Measurements from ENCODE around the gene DGLUCY. TPM values are rescaled to one million over a fixed set of nuclear protein-coding genes. Genes with fewer than 3 reads are reported as not detected.
"Not testable (repeated sequence)": the region's sequence is repeated elsewhere in the genome, so short reads cannot be mapped to it uniquely, and the experiment has no call there.

The DGLUCY gene
- polyA plus RNA-seq, 4 donors = 66.2 to 77.6 (median 75.6) TPM

GRCh38 chr14:91164676-91165075, 50.8 kb downstream of the DGLUCY start:
- DNase-seq (ENCODE audit: low read depth in 4 of 4, low spot score in 3 of 4) = no peak

- DNase-seq (ENCODE audit: low read depth in 4 of 4, low spot score in 3 of 4) = no peak
Measured at GRCh38 chr14:91167380-91167770, 53.5 kb downstream of the DGLUCY start.

- no peak for DNase-seq (ENCODE audit: low read depth in 4 of 4, low spot score in 3 of 4)
Measured at GRCh38 chr14:91169951-91170350, 56.1 kb downstream of the DGLUCY start.

GRCh38 chr14:91170504-91171121, 56.7 kb downstream of the DGLUCY start:
- DNase-seq (ENCODE audit: low read depth in 4 of 4, low spot score in 3 of 4) = peak in 1 of 4 donors; percentile 18

GRCh38 chr14:91171291-91171690, 57.4 kb downstream of the DGLUCY start:
- DNase-seq (ENCODE audit: low read depth in 4 of 4, low spot score in 3 of 4) = no peak

GRCh38 chr14:91173221-91173670, 59.4 kb downstream of the DGLUCY start:
- peak; percentile 55 to 72 (median 67) for DNase-seq (ENCODE audit: low read depth in 4 of 4, low spot score in 3 of 4)

GRCh38 chr14:91173904-91174303, 60.0 kb downstream of the DGLUCY start:
- no peak for DNase-seq (ENCODE audit: low read depth in 4 of 4, low spot score in 3 of 4)

- no peak for DNase-seq (ENCODE audit: low read depth in 4 of 4, low spot score in 3 of 4)
Measured at GRCh38 chr14:91175291-91176201, 61.7 kb downstream of the DGLUCY start.

GRCh38 chr14:91177073-91178034, 63.5 kb downstream of the DGLUCY start:
- peak; percentile 20 to 51 (median 38) for DNase-seq (ENCODE audit: low read depth in 4 of 4, low spot score in 3 of 4)

- no peak for DNase-seq (ENCODE audit: low read depth in 4 of 4, low spot score in 3 of 4)
Measured at GRCh38 chr14:91180611-91181010, 66.7 kb downstream of the DGLUCY start.

GRCh38 chr14:91182753-91183152, 68.9 kb downstream of the DGLUCY start:
- not testable (repeated sequence) for DNase-seq (ENCODE audit: low read depth in 4 of 4, low spot score in 3 of 4)

- DNase-seq (ENCODE audit: low read depth in 4 of 4, low spot score in 3 of 4) = no peak
Measured at GRCh38 chr14:91184559-91184958, 70.7 kb downstream of the DGLUCY start.

GRCh38 chr14:91185721-91186120, 71.8 kb downstream of the DGLUCY start:
- no peak for DNase-seq (ENCODE audit: low read depth in 4 of 4, low spot score in 3 of 4)

GRCh38 chr14:91186515-91187066, 72.7 kb downstream of the DGLUCY start:
- no peak for DNase-seq (ENCODE audit: low read depth in 4 of 4, low spot score in 3 of 4)

GRCh38 chr14:91187271-91187670, 73.4 kb downstream of the DGLUCY start:
- DNase-seq (ENCODE audit: low read depth in 4 of 4, low spot score in 3 of 4) = no peak

GRCh38 chr14:91190853-91191252, 77.0 kb downstream of the DGLUCY start:
- no peak for DNase-seq (ENCODE audit: low read depth in 4 of 4, low spot score in 3 of 4)

- DNase-seq (ENCODE audit: low read depth in 4 of 4, low spot score in 3 of 4) = no peak
Measured at GRCh38 chr14:91193069-91193468, 79.2 kb downstream of the DGLUCY start.

GRCh38 chr14:91195881-91196280, 82.0 kb downstream of the DGLUCY start:
- no peak for DNase-seq (ENCODE audit: low read depth in 4 of 4, low spot score in 3 of 4)

GRCh38 chr14:91197631-91198030, 83.8 kb downstream of the DGLUCY start:
- DNase-seq (ENCODE audit: low read depth in 4 of 4, low spot score in 3 of 4) = no peak

GRCh38 chr14:91200802-91201201, 86.9 kb downstream of the DGLUCY start:
- not testable (repeated sequence) for DNase-seq (ENCODE audit: low read depth in 4 of 4, low spot score in 3 of 4)

Data from right renal pelvis (tissue), 4 donors.